ENCODE measurements around the gene ARHGAP28.

- TF ChIP-seq CTCF (IDR thresholded peaks at IDR 0.05) (no peak), POLR2A (IDR thresholded peaks at IDR 0.05) (no peak)
These were observed 688 bp upstream of the ARHGAP28 start for GRCh38 chr18:6728809-6729246.

Data from prostate gland (tissue), 2 donors.